Measurements from ENCODE around the gene FHOD3. TPM values are rescaled to one million over a fixed set of nuclear protein-coding genes. Genes with fewer than 3 reads are reported as not detected.

The FHOD3 gene
- total RNA-seq, 1 experiment from 2014 or later: 22.7 TPM

- ChIA-PET POLR2A (interaction anchor here (0.6 kb wide), 1 partner anchor 1191 kb away, joined by 7 read pairs; no protein-coding TSS in a partner anchor), CTCF (no interaction called here)
- DNase-seq (ENCODE audit: low read depth, low spot score) (no peak), ATAC-seq (no peak)
- H3K4me3 ChIP-seq (ENCODE audit: low read depth in 2 of 2, low read length in 2 of 2): no peak overlapping the region
- H3K27me3 ChIP-seq (ENCODE audit: control insufficient read depth, insufficient read depth, low read length): no peaks in the 10 kb centered on the region
- H3K4me1 ChIP-seq (ENCODE audit: control insufficient read depth, insufficient read depth, low read length): no peaks in the 10 kb centered on the region
- no TSS peak for BruUV-seq (replicated peaks)
- in situ Hi-C loops (cut with HindIII; ENCODE audit: low pct_unique_long_range_greater_than_20kb, low sequenced_read_pairs) (no loop called here), intact Hi-C loops (cut with micrococcal nuclease; ENCODE audit: unreplicated experiment) (no loop called here)
- H3K36me3 ChIP-seq (ENCODE audit: control insufficient read depth, insufficient read depth, low read length): no peaks in the 10 kb centered on the region
- TF ChIP-seq SIN3A (IDR thresholded peaks at IDR 0.05; ENCODE audit: borderline replicate concordance, insufficient read depth, low read depth, low read length) (no peak), POLR2AphosphoS5 (IDR thresholded peaks at IDR 0.05; ENCODE audit: low read depth, low read length) (no peak), TCF7L2 (IDR thresholded peaks at IDR 0.05; ENCODE audit: low read depth, low read length) (no peak)
- no peak overlapping the region for H3K27ac ChIP-seq (ENCODE audit: low read length)
- no peaks in the 10 kb centered on the region for H3K9me3 ChIP-seq (ENCODE audit: control insufficient read depth, insufficient read depth, low read depth, low read length)
Observed at GRCh38 chr18:36536426-36536825, 238.9 kb downstream of the FHOD3 start.

GRCh38 chr18:36537289-36537688 lies 239.8 kb downstream of the FHOD3 start:
- Histone ChIP-seq H3K27ac (ENCODE audit: low read length) (no peak overlapping the region), H3K36me3 (ENCODE audit: control insufficient read depth, insufficient read depth, low read length) (no peaks in the 10 kb centered on the region), H3K9me3 (ENCODE audit: control insufficient read depth, insufficient read depth, low read depth, low read length) (no peaks in the 10 kb centered on the region), H3K4me3 (ENCODE audit: low read depth in 2 of 2, low read length in 2 of 2) (no peak overlapping the region), H3K4me1 (ENCODE audit: control insufficient read depth, insufficient read depth, low read length) (no peaks in the 10 kb centered on the region), H3K27me3 (ENCODE audit: control insufficient read depth, insufficient read depth, low read length) (no peaks in the 10 kb centered on the region)
- intact Hi-C loops (cut with micrococcal nuclease; ENCODE audit: unreplicated experiment) (no loop called here), in situ Hi-C loops (cut with HindIII; ENCODE audit: low pct_unique_long_range_greater_than_20kb, low sequenced_read_pairs) (no loop called here)
- ChIA-PET CTCF (no interaction called here), POLR2A (no interaction called here)
- no TSS peak for BruUV-seq (replicated peaks)
- TF ChIP-seq REST (IDR thresholded peaks at IDR 0.05; ENCODE audit: insufficient read depth in 1 of 2, low read depth in 2 of 2, low read length in 1 of 2) (no peak), TCF7L2 (IDR thresholded peaks at IDR 0.05; ENCODE audit: low read depth, low read length) (no peak), CTCF (IDR thresholded peaks at IDR 0.05) (no peak), POLR2AphosphoS5 (IDR thresholded peaks at IDR 0.05; ENCODE audit: low read depth, low read length) (no peak), SIN3A (IDR thresholded peaks at IDR 0.05; ENCODE audit: borderline replicate concordance, insufficient read depth, low read depth, low read length) (no peak)
- ATAC-seq: no peak
- DNase-seq (ENCODE audit: low read depth, low spot score): no peak

- BruUV-seq (replicated peaks): no TSS peak
- H3K9me3 ChIP-seq (ENCODE audit: control insufficient read depth, insufficient read depth, low read depth, low read length): no peaks in the 10 kb centered on the region
- H3K4me1 ChIP-seq (ENCODE audit: control insufficient read depth, insufficient read depth, low read length): no peaks in the 10 kb centered on the region
- ChIA-PET CTCF (no interaction called here), POLR2A (no interaction called here)
- H3K27ac ChIP-seq (ENCODE audit: low read length): no peak overlapping the region
- intact Hi-C loops (cut with micrococcal nuclease; ENCODE audit: unreplicated experiment): no loop called here
- H3K4me3 ChIP-seq (ENCODE audit: low read depth in 2 of 2, low read length in 2 of 2): no peak overlapping the region
- no peaks in the 10 kb centered on the region for H3K36me3 ChIP-seq (ENCODE audit: control insufficient read depth, insufficient read depth, low read length)
- H3K27me3 ChIP-seq (ENCODE audit: control insufficient read depth, insufficient read depth, low read length): no peaks in the 10 kb centered on the region
- ATAC-seq (no peak), DNase-seq (ENCODE audit: low read depth, low spot score) (no peak)
- in situ Hi-C loops (cut with HindIII; ENCODE audit: low pct_unique_long_range_greater_than_20kb, low sequenced_read_pairs): no loop called here
- TF ChIP-seq TCF7L2 (IDR thresholded peaks at IDR 0.05; ENCODE audit: low read depth, low read length) (no peak), CTCF (IDR thresholded peaks at IDR 0.05) (no peak), SIN3A (IDR thresholded peaks at IDR 0.05; ENCODE audit: borderline replicate concordance, insufficient read depth, low read depth, low read length) (no peak), POLR2AphosphoS5 (IDR thresholded peaks at IDR 0.05; ENCODE audit: low read depth, low read length) (no peak)
Observed at GRCh38 chr18:36539674-36540231, 242.2 kb downstream of the FHOD3 start.

Measured in Panc1 (cell line).